Stimulated activated CD4-positive, alpha-beta T cell treated with anti-CD3 and anti-CD28 coated beads, Interleukin-2, amount 100 ng/mL, for 24 hours (primary cell): ENCODE results near the gene WDR1.

Source experiments
- DNase-seq, 2 donors: peaks; one replicate each; pipeline ENCODE4 v3.0.0-alpha.2; 2020

WDR1 gene

GRCh38 chr4:10034612-10035104, 81.9 kb downstream of the WDR1 start:
- no peak for DNase-seq

GRCh38 chr4:10034136-10034535, 82.5 kb downstream of the WDR1 start:
- no peak for DNase-seq

- no peak for DNase-seq
These were observed 83.3 kb downstream of the WDR1 start for GRCh38 chr4:10033191-10033881.

- DNase-seq = no peak
These were observed 84.0 kb downstream of the WDR1 start for GRCh38 chr4:10032625-10033024.

- no peak for DNase-seq
These were observed 84.7 kb downstream of the WDR1 start for GRCh38 chr4:10031668-10032590.

- no peak for DNase-seq
These were observed 85.5 kb downstream of the WDR1 start for GRCh38 chr4:10030972-10031667.

GRCh38 chr4:10029403-10029802, 87.2 kb downstream of the WDR1 start:
- DNase-seq = no peak

- no peak for DNase-seq
These were observed 87.7 kb downstream of the WDR1 start for GRCh38 chr4:10028910-10029309.

- no peak for DNase-seq
These were observed 90.1 kb downstream of the WDR1 start for GRCh38 chr4:10026485-10026884.

- no peak for DNase-seq
These were observed 91.3 kb downstream of the WDR1 start for GRCh38 chr4:10025230-10025806.
